Measurements from ENCODE around the gene OST4.
"Not testable (repeated sequence)": the region's sequence is repeated elsewhere in the genome, so short reads cannot be mapped to it uniquely, and the experiment has no call there.

OST4 gene

DNA sequence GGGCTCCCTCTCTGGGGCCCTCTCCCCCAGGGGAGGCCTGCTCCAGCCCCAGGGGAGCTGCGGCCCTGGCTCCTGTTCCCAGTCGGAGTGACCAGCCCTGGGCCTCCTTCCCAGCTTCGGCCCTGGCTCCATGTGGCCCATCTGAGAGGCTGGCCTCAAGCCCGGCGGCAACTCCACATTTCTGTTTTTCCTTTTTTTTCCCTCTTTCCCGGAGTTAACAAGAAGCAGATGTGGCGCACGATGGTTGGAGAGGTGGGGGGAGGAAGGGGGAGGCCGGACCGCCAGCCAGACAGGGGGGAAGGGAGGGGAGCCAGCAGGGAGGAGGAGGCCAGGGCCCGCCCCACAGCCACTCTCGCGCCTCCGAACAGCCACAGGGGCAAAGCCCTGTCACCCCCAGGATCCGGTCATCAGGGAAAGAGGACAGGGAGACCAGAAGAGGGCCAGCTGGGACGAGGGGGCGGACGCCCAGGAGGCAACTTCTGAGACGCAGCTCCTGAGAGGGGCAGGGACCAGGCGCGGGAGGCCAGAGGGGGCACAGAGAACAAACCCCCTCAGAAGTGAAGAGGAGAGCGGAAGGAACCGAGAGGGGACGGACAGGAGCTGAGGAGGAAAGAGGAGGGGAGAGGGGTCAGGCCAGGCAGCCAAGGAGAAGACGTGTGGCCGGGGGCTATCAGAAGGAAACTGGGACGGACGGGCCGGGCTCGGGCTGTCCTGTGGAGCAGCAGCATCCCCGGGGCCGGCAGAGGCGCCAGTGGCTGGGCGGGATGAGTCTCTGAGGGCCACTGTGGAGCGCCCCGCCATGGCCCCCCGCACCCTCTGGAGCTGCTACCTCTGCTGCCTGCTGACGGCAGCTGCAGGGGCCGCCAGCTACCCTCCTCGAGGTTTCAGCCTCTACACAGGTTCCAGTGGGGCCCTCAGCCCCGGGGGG lies 7.1 kb upstream of the OST4 start, which contains the start of gene EMILIN1:
TSS of gene EMILIN1 (plus strand) at position 349 of the 928 bp plus-strand sequence. CDS start at position 800, 451 bp downstream.
- DNase-seq: no peak

DNA sequence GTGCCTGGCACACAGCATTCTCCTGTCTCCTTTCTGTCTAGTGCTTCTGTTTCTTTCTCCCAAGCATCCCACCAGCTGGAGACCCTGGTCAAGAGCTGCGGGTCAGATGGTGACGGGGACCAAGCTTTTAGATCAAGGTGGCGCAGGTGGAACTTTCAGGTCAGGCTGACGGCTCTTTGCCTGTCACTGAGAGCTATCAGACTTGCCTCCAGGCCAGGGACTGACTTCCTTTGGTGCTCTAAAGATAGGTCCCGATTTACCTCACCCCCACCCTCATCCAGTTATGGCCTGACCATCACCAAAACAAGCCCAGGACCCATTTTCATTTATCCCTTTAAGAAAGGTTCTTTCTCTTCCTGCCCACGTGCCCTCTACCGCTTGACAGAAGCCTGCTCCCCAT lies 5.8 kb upstream of the OST4 start:
- no peak for DNase-seq

DNA sequence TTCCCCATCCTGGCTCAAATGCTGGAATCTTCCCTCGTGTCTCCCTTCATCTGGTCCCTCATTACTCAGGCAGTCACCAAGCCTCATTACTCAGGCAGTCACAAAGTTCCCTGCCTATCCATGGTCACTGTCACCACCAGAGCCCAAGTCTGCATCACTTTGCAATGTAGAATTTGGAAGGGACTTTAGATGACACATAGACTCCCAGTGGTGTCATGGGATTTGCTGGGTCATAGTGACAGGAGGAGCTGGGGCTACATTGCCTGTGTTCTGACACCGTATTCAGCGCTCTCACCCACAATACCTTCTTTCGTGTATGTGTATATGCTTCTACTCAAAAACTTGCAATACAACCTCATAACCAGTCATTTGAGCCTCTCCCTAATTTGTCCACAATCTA lies 4.9 kb upstream of the OST4 start:
- no peak for DNase-seq

DNA sequence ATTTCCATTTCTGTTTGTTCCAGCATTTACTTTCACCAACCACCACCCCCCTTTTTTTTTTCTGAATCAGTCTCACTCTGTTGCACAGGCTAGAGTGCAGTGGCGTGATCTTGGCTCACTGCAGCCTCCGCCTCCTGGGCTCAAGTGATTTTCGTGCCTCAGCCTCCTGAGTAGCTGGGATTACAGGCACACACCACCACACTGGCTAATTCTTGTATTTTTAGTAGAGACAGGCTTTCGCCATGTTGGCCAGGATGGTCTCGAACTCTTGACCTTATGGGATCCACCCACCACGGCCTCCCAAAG lies 4.1 kb upstream of the OST4 start:
- DNase-seq: not testable (repeated sequence)

DNA sequence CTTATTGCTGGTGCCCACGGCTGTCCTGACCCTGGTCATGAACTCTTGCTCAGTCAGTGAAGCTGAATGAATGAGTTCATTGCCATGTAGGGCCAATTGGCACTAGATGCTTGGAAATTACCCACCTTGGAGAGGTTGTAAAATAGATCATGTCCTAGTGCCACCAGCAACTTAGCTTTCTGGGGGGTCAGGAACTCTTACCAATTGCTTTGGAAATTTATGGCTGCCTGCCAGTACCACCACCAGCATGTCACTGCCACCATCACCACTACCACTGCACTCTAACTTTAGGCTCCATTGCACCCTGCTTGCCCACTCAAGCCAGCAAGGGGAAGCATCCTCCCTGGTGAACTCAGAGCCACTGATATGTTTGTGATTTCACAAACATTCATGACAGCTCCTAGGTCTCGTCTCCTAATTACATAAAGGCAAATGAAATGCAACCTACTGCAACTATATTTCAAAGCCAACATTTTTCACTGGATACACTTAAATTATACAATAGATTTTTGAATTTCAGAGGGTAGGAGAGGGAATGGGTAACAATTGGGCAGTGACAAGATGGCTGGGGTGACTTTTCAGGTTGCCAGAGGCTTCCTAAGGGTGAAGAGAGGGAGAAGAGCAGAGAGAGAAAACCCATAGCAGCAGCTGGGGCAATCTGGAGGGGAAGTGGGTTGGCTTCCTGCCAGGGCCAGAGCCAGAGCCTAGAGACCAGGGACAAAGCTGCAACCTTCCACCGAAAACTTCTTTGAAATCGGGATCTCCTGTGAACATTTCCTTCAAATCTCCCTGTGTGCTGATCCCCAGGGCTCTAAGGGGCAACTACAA lies 3.5 kb upstream of the OST4 start:
- DNase-seq: peak in 1 of 2 experiments; percentile 31

GRCh38 chr2:27073782-27074181 lies 2.3 kb upstream of the OST4 start:
- no peak for DNase-seq

DNA sequence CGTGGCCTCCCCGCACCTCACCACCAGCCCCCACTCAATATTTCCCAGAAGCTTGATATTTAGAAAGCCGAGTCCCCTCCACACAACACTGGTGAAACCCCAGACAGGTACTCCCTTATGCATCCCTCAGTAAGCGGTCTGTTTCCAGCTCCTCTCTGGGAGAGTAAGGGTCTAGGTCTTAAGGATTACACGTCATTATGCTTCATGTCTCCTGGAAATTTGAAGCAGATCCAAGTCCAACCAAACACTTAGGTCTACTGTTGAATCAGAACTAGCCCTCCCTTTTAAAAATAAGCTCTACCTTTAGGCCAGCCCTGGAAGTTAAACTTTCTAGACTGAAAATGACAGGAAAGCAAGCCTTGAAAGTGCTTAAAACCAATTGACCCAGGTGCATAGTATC lies 1.5 kb upstream of the OST4 start:
- DNase-seq: no peak

GRCh38 chr2:27071990-27072830 lies 756 bp upstream of the OST4 start:
- no peak for DNase-seq

GRCh38 chr2:27070653-27071276 lies 689 bp downstream of the OST4 start:
- no peak for DNase-seq

DNA sequence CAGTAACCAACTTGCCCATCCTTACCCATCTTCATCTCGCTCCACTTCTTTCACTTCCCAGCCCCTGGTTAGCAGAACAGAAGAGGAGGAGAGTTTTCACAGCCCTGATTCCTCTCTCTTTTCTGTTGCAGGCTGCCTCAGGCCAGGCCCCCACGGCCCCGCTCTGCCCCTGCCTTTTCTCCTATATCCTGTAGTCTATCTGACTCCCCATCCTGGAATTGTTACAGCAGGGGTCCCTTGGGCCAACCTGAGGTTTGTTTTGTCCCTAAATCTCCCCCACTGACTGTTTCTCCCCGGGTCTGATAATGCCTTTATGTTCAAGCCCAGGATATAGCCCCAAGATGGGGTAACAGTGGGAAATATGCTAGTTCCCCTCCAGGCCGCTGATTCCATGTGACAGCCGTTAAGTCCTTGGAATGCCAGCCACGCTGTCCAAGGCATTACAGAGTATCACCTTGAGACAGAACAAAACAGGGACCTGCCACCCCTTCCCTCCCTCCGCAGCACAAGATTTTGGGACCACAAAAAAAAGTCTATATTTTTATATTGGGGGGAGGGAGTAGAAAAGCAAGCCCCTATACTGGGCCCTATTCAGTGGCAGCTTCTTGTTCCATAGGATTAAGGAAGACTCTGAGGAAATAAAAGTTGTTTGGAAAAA lies 1.4 kb downstream of the OST4 start:
- no peak for DNase-seq

DNA sequence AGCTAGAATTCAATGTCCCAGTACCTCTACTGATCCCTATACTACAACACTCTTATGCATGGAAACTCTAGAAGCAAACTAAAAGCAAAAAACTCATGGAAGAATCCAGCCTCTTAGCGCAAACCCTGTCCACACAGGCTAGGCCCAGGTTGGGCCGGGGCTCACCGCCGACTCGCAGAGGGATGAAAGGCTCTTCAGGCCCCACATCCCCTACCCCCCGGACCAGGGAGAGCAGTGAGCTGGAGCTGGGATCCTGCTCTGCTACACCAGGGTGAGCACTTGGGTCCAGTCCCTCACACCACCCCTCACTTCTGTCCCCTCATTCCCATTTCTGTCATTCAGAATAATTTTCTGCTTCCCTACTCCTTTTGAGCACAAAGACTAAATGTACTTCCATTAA lies 2.0 kb downstream of the OST4 start:
- no peak for DNase-seq

GRCh38 chr2:27067385-27067784 lies 4.1 kb downstream of the OST4 start:
- no peak for DNase-seq

GRCh38 chr2:27065128-27065527 lies 6.3 kb downstream of the OST4 start:
- DNase-seq: no peak

DNA sequence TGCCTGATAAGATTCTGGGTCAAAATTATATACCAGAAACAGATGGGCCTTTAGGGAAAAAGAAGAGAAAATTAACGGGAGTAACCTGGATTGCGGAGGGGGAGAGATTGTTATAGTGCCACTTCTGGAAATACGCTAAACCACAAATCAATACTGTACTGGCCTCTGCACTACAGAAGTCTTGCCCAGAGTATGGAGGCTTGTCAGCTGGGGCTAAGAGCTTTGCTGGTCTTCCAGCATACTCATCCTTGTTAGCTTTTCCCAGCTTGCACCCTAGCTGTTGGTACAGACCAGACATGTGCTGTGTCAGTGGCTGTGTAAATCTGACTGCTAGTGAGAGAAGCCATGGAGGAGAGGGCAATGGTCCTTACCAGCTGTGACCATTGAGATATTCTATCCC lies 11.1 kb downstream of the OST4 start:
- DNase-seq: no peak

DNA sequence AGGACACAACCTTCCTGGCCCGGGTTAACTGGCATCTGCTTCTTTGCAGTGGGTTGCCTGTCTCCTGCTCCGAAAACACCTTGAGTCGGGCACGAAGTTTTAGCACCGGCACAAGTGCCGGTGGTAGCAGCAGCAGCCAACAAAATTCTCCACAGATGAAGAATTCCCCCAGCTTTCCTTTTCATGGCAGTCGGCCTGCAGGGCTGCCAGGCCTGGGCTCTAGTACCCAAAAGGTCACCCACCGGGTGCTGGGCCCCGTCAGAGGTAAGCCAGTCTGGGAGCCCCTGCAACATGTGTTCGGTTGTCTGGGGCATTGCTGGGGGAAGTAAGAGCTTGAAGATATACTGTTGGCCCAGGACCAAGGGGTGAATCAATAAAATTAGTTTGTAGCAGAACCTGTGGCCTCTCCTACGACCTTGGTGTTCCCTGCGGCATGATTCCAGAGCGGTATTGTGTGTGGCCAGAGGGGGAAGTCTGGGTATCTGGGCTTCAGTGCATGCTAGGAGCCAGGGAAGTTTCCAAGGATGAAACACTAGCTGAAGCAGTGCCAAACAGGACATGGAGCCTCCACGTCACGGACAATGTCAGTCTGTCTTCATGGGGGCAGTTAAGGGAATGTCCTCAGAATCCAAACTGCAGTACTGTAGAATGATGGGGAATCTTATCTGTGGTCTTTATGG lies 12.2 kb downstream of the OST4 start:
- DNase-seq: no peak

- no peak for DNase-seq
These were observed 13.2 kb downstream of the OST4 start for GRCh38 chr2:27058210-27058609.

DNA sequence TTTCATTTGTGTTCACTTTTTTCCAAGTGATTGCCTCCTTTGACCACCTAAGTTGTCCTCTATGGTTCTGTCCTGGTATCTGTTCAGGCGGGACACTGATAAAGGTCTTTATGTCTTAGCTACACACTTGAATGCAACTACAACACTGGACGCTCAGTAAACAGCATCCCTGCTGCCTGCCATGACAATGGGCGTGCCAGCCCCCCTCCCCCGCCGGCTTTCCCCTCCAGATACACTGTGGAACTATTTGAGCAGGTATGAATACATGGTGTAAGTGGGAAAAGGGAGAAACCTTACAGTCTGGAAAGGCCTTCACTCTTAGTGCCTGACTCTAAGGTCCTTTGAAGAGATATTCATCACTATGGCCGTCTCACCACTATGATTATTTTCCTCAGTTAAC lies 14.3 kb downstream of the OST4 start:
- DNase-seq: no peak

- no peak for DNase-seq
These were observed 16.7 kb downstream of the OST4 start for GRCh38 chr2:27054721-27055120.

- DNase-seq: no peak
These were observed 17.7 kb downstream of the OST4 start for GRCh38 chr2:27053776-27054175.

DNA sequence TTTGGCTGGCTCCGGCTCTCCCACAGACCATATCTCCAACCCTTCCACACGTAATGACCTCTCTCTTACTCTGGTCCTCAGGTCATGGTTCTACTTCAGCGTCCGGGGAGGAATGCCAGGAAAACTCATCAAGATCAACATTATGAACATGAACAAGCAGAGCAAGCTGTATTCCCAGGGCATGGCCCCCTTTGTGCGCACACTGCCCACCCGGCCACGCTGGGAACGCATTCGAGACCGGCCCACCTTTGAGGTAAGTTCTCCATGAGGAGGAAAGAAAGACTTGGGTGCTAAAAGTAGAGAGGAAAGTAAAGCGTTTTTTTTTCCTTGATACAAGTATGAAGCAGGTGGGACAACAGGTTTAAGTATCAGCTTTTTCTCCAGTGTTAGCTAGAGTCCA lies 18.1 kb downstream of the OST4 start:
- no peak for DNase-seq

DNA sequence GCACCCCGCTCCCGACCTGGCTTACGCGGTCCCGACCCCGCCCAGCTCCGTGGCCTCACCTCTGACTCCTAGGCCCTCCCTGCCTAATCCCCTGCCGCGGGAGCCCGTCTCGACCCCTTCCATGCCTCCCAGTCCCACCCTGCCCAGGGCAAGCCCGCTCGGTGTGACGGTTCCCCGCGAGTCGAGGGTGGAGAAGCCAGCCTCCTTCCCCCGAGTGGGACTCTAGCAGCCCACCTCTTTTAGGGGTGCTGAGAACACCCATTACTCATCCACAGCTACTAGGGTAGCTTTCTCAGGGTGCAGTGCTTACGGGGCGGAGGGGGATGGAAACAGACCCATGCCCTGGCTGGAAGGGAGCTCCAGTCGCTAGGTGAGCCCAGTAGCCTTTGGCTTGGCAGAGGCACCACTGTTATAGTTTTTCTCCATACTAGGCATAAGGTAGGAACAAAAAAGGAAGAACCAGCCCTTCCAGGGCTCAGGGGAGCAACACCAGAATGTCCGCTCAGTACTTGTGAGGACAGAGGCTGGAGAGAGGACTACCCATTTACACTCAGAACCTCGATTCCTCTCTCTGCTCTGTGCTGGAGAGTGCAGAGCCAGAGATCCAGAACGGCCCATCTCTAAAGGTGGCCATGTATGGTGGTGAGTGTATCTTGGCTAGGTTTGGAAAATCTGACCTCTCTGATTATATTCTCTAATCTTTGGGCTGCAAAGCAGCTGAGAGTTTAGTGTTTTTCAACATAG lies 19.4 kb downstream of the OST4 start:
- DNase-seq: no peak

Measured in activated CD4-positive, alpha-beta T cell treated with anti-CD3 and anti-CD28 coated beads, Interleukin-2, amount 50 U/mL, for 4 hours (primary cell).